Duodenal mucosa (tissue), 2 donors: ENCODE results near the gene CDHR3.
"Not testable (repeated sequence)": the region's sequence is repeated elsewhere in the genome, so short reads cannot be mapped to it uniquely, and the experiment has no call there.

Experiments
- H3K27ac ChIP-seq: one replicate; pipeline ENCODE4 v1.7.0; 2013; ENCODE audit warnings: low read depth, low read length
- H3K27me3 ChIP-seq, 2 donors: one replicate each; pipeline ENCODE4 v1.7.0; 2013; ENCODE audit warnings: low read length in 2 of 2, control low read depth in 1 of 2; ENCODE audit not compliant: insufficient read depth in 2 of 2, control insufficient read depth in 1 of 2
- H3K36me3 ChIP-seq, 2 donors: one replicate each; pipeline ENCODE4 v1.7.0; 2013; ENCODE audit warnings: low read length in 2 of 2, control low read depth in 1 of 2; ENCODE audit not compliant: insufficient read depth in 2 of 2, control insufficient read depth in 1 of 2
- H3K4me1 ChIP-seq, 2 donors: one replicate each; pipeline ENCODE4 v1.7.0; 2013; ENCODE audit warnings: low read length in 2 of 2, control low read depth in 1 of 2; ENCODE audit not compliant: insufficient read depth in 2 of 2, control insufficient read depth in 1 of 2
- H3K4me3 ChIP-seq, 2 donors: one replicate each; pipeline ENCODE4 v1.7.0; 2013; ENCODE audit warnings: low read length in 2 of 2, low read depth in 1 of 2
- H3K9ac ChIP-seq, 2 donors: one replicate each; pipeline ENCODE4 v1.7.0; 2013; ENCODE audit warnings: low read length in 2 of 2, low read depth in 1 of 2
- H3K9me3 ChIP-seq, 2 donors: one replicate each; pipeline ENCODE4 v1.7.0; 2013; ENCODE audit warnings: low read length in 2 of 2, control low read depth in 1 of 2; ENCODE audit not compliant: control insufficient read depth in 1 of 2

Gene CDHR3

GRCh38 chr7:105990141-105990540 is 27.1 kb downstream of the CDHR3 start:
- Histone ChIP-seq H3K27ac (no peak overlapping the region), H3K4me3 (no peak overlapping the region), H3K9ac (no peak overlapping the region), H3K4me1 (no peaks in the 10 kb centered on the region), H3K36me3 (no peaks in the 10 kb centered on the region), H3K27me3 (no peaks in the 10 kb centered on the region), H3K9me3 (no peaks in the 10 kb centered on the region)

GRCh38 chr7:105990727-105991453 is 27.8 kb downstream of the CDHR3 start:
- no peak overlapping the region for H3K9ac ChIP-seq
- H3K36me3 ChIP-seq, result no peaks in the 10 kb centered on the region
- no peaks in the 10 kb centered on the region for H3K27me3 ChIP-seq
- H3K4me1 ChIP-seq, result no peaks in the 10 kb centered on the region
- no peak overlapping the region for H3K4me3 ChIP-seq
- no peaks in the 10 kb centered on the region for H3K9me3 ChIP-seq
- H3K27ac ChIP-seq, result no peak overlapping the region

GRCh38 chr7:105992905-105993304 is 29.8 kb downstream of the CDHR3 start:
- Histone ChIP-seq H3K4me1 (no peaks in the 10 kb centered on the region), H3K36me3 (no peaks in the 10 kb centered on the region), H3K27ac (no peak overlapping the region), H3K9me3 (no peaks in the 10 kb centered on the region), H3K4me3 (no peak overlapping the region), H3K9ac (no peak overlapping the region), H3K27me3 (no peaks in the 10 kb centered on the region)

- H3K27ac ChIP-seq, result no peak overlapping the region
- no peaks in the 10 kb centered on the region for H3K27me3 ChIP-seq
- H3K9me3 ChIP-seq, result no peaks in the 10 kb centered on the region
- H3K9ac ChIP-seq, result no peak overlapping the region
- no peaks in the 10 kb centered on the region for H3K4me1 ChIP-seq
- no peaks in the 10 kb centered on the region for H3K36me3 ChIP-seq
- no peak overlapping the region for H3K4me3 ChIP-seq
These were observed 34.0 kb downstream of the CDHR3 start for GRCh38 chr7:105996860-105997737.

GRCh38 chr7:105999256-105999655 is 36.2 kb downstream of the CDHR3 start:
- H3K27ac ChIP-seq, result no peak overlapping the region
- H3K4me1 ChIP-seq, result no peaks in the 10 kb centered on the region
- H3K36me3 ChIP-seq, result no peaks in the 10 kb centered on the region
- H3K27me3 ChIP-seq, result no peaks in the 10 kb centered on the region
- H3K9me3 ChIP-seq, result no peaks in the 10 kb centered on the region
- no peak overlapping the region for H3K9ac ChIP-seq
- H3K4me3 ChIP-seq, result no peak overlapping the region

- H3K9me3 ChIP-seq, result no peaks in the 10 kb centered on the region
- H3K4me1 ChIP-seq, result no peaks in the 10 kb centered on the region
- no peaks in the 10 kb centered on the region for H3K27me3 ChIP-seq
- H3K36me3 ChIP-seq, result no peaks in the 10 kb centered on the region
- no peak overlapping the region for H3K4me3 ChIP-seq
- no peak overlapping the region for H3K27ac ChIP-seq
- H3K9ac ChIP-seq, result no peak overlapping the region
These were observed 38.1 kb downstream of the CDHR3 start for GRCh38 chr7:106001196-106001595.

GRCh38 chr7:106001886-106002285 is 38.8 kb downstream of the CDHR3 start:
- H3K27me3 ChIP-seq, result no peaks in the 10 kb centered on the region
- H3K4me3 ChIP-seq, result no peak overlapping the region
- H3K9ac ChIP-seq, result no peak overlapping the region
- no peaks in the 10 kb centered on the region for H3K4me1 ChIP-seq
- no peaks in the 10 kb centered on the region for H3K36me3 ChIP-seq
- no peak overlapping the region for H3K27ac ChIP-seq
- no peaks in the 10 kb centered on the region for H3K9me3 ChIP-seq

- no peaks in the 10 kb centered on the region for H3K4me1 ChIP-seq
- no peaks in the 10 kb centered on the region for H3K36me3 ChIP-seq
- H3K4me3 ChIP-seq, result no peak overlapping the region
- no peak overlapping the region for H3K9ac ChIP-seq
- no peaks in the 10 kb centered on the region for H3K27me3 ChIP-seq
- H3K27ac ChIP-seq, result no peak overlapping the region
- H3K9me3 ChIP-seq, result no peaks in the 10 kb centered on the region
These were observed 40.5 kb downstream of the CDHR3 start for GRCh38 chr7:106003525-106004064.

GRCh38 chr7:106006906-106007305 is 43.8 kb downstream of the CDHR3 start:
- H3K4me1 ChIP-seq, result peaks cover 10 to 17% of the 10 kb centered on the region in 2 donors
- no peak overlapping the region for H3K4me3 ChIP-seq
- no peaks in the 10 kb centered on the region for H3K27me3 ChIP-seq
- no peaks in the 10 kb centered on the region for H3K36me3 ChIP-seq
- no peak overlapping the region for H3K9ac ChIP-seq
- no peaks in the 10 kb centered on the region for H3K9me3 ChIP-seq
- no peak overlapping the region for H3K27ac ChIP-seq

GRCh38 chr7:106007796-106008195 is 44.7 kb downstream of the CDHR3 start:
- not testable (repeated sequence) for H3K27ac ChIP-seq, H3K9me3 ChIP-seq, H3K4me3 ChIP-seq, H3K9ac ChIP-seq, H3K27me3 ChIP-seq, H3K36me3 ChIP-seq
- peaks cover 10 to 17% of the 10 kb centered on the region in 2 donors for H3K4me1 ChIP-seq
